Gastroesophageal sphincter (tissue), 3 donors: ENCODE data around the gene LIN9.

ENCODE experiments used
- CTCF ChIP-seq, 4 experiments: fragments of 200-600 bp in 2 of 4; fragments of 450-650 bp in 2 of 4; sonication (generic) in 1 of 4; IDR thresholded peaks; one replicate each; pipeline ENCODE4 v1.5.1; 2017 to 2019; ENCODE audit warnings: antibody characterized with exemption in 4 of 4, mild to moderate bottlenecking in 2 of 4, moderate library complexity in 2 of 4
- POLR2A ChIP-seq, 2 donors: fragments of 450-650 bp; IDR thresholded peaks; one replicate each; pipeline ENCODE4 v1.6.1; 2017; ENCODE audit warnings: antibody characterized with exemption in 2 of 2, mild to moderate bottlenecking in 2 of 2, moderate library complexity in 1 of 2
- POLR2AphosphoS5 ChIP-seq: sonication (generic); formaldehyde crosslinking; IDR thresholded peaks from one replicate; pipeline ENCODE4 v1.6.1; 2017; ENCODE audit warnings: antibody characterized with exemption

GRCh38 chr1:226211181-226211821 lies 97.7 kb downstream of the LIN9 start:
- TF ChIP-seq CTCF (IDR thresholded peaks at IDR 0.05): no peak
- TF ChIP-seq POLR2A (IDR thresholded peaks at IDR 0.05): no peak
- no peak for TF ChIP-seq POLR2AphosphoS5
